Measurements from ENCODE around the gene PARD3. TPM values are rescaled to one million over a fixed set of nuclear protein-coding genes. Genes with fewer than 3 reads are reported as not detected.

Gene PARD3
- total RNA-seq, 1 experiment from 2014 or later = 51.8 TPM

DNA sequence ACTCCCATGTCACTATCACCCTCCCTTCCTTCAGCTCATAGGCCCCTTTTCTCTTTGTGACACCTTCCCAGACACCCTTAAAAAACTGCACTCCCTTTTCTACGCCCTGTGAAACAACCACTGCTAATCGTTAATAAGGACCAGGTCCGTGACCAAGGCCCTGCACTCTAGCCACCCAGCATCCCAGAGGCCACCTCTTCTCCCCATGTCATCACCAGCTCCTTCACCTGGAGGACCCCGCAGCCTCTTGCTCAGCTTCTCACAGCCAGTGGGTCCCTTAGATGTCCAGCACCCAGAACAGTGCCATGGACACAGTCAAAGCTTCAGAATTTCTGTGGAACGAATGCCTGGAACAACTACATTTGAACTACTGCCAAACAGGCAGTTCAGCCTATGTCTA is 2.3 kb downstream of the PARD3 start:
- Mint-ChIP-seq H3K4me3 (peak overlapping the region; percentile 84), H3K27ac (no peak overlapping the region), H3K9me3 (no peaks in the 10 kb centered on the region), H3K4me1 (peaks cover 63% of the 10 kb centered on the region), H3K27me3 (ENCODE audit: low read depth) (peaks cover 20% of the 10 kb centered on the region), H3K36me3 (no peaks in the 10 kb centered on the region)
- CTCF ChIA-PET = interaction anchor here (0.7 to 2.8 kb wide), 3 partner anchors 11 to 88 kb away, joined by 3 to 12 read pairs (median 3); no protein-coding TSS in a partner anchor
- ATAC-seq = no peak
- TF ChIP-seq TCF7 (CRISPR knock-in tag; IDR thresholded peaks at IDR 0.05; ENCODE audit: low read depth) = no peak
- TF ChIP-seq SOX15 (CRISPR knock-in tag; IDR thresholded peaks at IDR 0.05) = no peak
- no peak for TF ChIP-seq ZNF416 (CRISPR knock-in tag; IDR thresholded peaks at IDR 0.05)
- no peak for TF ChIP-seq ZBTB21 (CRISPR knock-in tag; IDR thresholded peaks at IDR 0.05; ENCODE audit: borderline replicate concordance)
- TF ChIP-seq AFF4 (CRISPR knock-in tag; IDR thresholded peaks at IDR 0.05; ENCODE audit: borderline replicate concordance) = no peak
- no peak for TF ChIP-seq FOXP1 (CRISPR knock-in tag; IDR thresholded peaks at IDR 0.05; ENCODE audit: borderline replicate concordance)
- TF ChIP-seq, protein P1, sequence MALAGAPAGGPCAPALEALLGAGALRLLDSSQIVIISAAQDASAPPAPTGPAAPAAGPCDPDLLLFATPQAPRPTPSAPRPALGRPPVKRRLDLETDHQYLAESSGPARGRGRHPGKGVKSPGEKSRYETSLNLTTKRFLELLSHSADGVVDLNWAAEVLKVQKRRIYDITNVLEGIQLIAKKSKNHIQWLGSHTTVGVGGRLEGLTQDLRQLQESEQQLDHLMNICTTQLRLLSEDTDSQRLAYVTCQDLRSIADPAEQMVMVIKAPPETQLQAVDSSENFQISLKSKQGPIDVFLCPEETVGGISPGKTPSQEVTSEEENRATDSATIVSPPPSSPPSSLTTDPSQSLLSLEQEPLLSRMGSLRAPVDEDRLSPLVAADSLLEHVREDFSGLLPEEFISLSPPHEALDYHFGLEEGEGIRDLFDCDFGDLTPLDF (CRISPR knock-in tag; IDR thresholded peaks at IDR 0.05) = no peak
- TF ChIP-seq, protein P2, sequence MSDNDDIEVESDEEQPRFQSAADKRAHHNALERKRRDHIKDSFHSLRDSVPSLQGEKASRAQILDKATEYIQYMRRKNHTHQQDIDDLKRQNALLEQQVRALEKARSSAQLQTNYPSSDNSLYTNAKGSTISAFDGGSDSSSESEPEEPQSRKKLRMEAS (CRISPR knock-in tag; IDR thresholded peaks at IDR 0.05) = no peak
- TF ChIP-seq E2F5 (CRISPR knock-in tag; IDR thresholded peaks at IDR 0.05) = no peak
- no peak for TF ChIP-seq CREB1 (CRISPR knock-in tag; IDR thresholded peaks at IDR 0.05)
- no peak for TF ChIP-seq ATF2 (CRISPR knock-in tag; IDR thresholded peaks at IDR 0.05; ENCODE audit: borderline replicate concordance, low read depth)
- no peak for DNase-seq (ENCODE audit: low spot score)
- POLR2A ChIA-PET = interaction anchor here (3.3 kb wide), 1 partner anchor 72 kb away, joined by 11 read pairs; no protein-coding TSS in a partner anchor

DNA sequence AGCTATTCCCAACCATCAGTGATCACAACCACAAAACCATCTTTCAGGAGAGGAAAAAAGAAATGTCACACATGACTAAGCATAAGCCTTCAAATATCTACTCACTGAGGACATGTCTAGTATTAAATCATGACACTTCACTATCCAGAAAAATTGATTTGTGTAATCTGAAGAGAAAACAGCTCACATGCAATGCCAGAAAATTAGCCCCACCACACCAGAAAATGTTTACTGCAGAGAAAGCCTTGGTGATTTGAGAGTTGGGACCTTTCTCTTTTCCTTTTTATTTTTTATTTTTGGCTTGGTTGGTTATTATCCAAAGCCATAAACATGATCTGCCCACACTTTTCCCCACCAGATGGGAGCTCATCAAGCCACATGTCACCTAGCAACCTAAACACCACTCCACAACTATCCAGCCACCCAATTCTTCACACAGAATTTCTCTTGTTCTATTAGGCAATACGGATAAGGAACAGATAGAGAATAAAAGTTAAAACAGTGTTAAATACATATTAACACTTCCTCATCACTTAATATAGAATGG is 3.1 kb downstream of the PARD3 start:
- no peak for DNase-seq (ENCODE audit: low spot score)
- H3K36me3 Mint-ChIP-seq = no peaks in the 10 kb centered on the region
- TF ChIP-seq, protein P1 (CRISPR knock-in tag; IDR thresholded peaks at IDR 0.05) = no peak
- no peak for TF ChIP-seq GABPB1 (CRISPR knock-in tag; IDR thresholded peaks at IDR 0.05)
- TF ChIP-seq, protein P3, sequence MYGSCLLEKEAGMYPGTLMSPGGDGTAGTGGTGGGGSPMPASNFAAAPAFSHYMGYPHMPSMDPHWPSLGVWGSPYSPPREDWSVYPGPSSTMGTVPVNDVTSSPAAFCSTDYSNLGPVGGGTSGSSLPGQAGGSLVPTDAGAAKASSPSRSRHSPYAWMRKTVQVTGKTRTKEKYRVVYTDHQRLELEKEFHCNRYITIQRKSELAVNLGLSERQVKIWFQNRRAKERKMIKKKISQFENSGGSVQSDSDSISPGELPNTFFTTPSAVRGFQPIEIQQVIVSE (CRISPR knock-in tag; IDR thresholded peaks at IDR 0.05; ENCODE audit: borderline replicate concordance) = no peak
- no peak for TF ChIP-seq ZNF423 (CRISPR knock-in tag; IDR thresholded peaks at IDR 0.05)
- TF ChIP-seq ZNF263 (CRISPR knock-in tag; IDR thresholded peaks at IDR 0.05; ENCODE audit: low read depth) = no peak
- TF ChIP-seq FOXJ3 (CRISPR knock-in tag; IDR thresholded peaks at IDR 0.05; ENCODE audit: borderline replicate concordance) = no peak
- no peak for TF ChIP-seq ZNF396 (CRISPR knock-in tag; IDR thresholded peaks at IDR 0.05; ENCODE audit: borderline replicate concordance)
- TF ChIP-seq FOXP1 (CRISPR knock-in tag; IDR thresholded peaks at IDR 0.05; ENCODE audit: borderline replicate concordance) = no peak
- TF ChIP-seq ZNF512 (CRISPR knock-in tag; IDR thresholded peaks at IDR 0.05; ENCODE audit: borderline replicate concordance) = no peak
- no peak for TF ChIP-seq FOXP4 (CRISPR knock-in tag; IDR thresholded peaks at IDR 0.05)
- TF ChIP-seq NR2C2 (CRISPR knock-in tag; IDR thresholded peaks at IDR 0.05) = no peak

More for the DNA sequence above, 3.1 kb downstream of the PARD3 start:
- Mint-ChIP-seq H3K4me3 (no peak overlapping the region), H3K4me1 (peaks cover 65% of the 10 kb centered on the region), H3K27me3 (ENCODE audit: low read depth) (peaks cover 14% of the 10 kb centered on the region), H3K9me3 (no peaks in the 10 kb centered on the region), H3K27ac (no peak overlapping the region)
- CTCF ChIA-PET = interaction anchor here (0.7 to 2.8 kb wide), 2 partner anchors 79 to 88 kb away, joined by 3 to 12 read pairs; no protein-coding TSS in a partner anchor
- ATAC-seq = no peak
- POLR2A ChIA-PET = no interaction called here
